Pancreas (tissue), 10 donors: ENCODE measurements around the gene NGB. TPM values are rescaled to one million over a fixed set of nuclear protein-coding genes. Genes with fewer than 3 reads are reported as not detected.

Experiments
- ATAC-seq, 4 donors: fragments of 200-7000 bp; cut with Tn5 transposase; one replicate each; pipeline versions ENCODE4 v1.8.0 to v1.9.1; 2020; ENCODE audit warnings: mild to moderate bottlenecking in 4 of 4, moderate library complexity in 4 of 4
- DNase-seq, 6 donors: peaks; one replicate each; pipeline ENCODE4 v3.0.0-alpha.2; 2020
- FAIRE-seq: peaks from 2 replicates; lab custom pipeline; 2012; peaks lifted over from hg19 to GRCh38; lab: Jason Lieb, UNC
- H3K27ac ChIP-seq, 4 donors: fragments of 200-600 bp; sonication (generic); 1 replicate in 3 of 4; 2 replicates in 1 of 4; pipeline versions ENCODE4 v1.5.0 to v1.8.0; 2020
- H3K27me3 ChIP-seq, 4 donors: fragments of 200-600 bp; one replicate each; pipeline ENCODE4 v1.8.0; 2021
- H3K36me3 ChIP-seq, 3 donors: fragments of 200-600 bp; sonication (generic) in 1 of 3; one replicate each; pipeline versions ENCODE4 v1.5.0 to v1.8.0; 2020 to 2021
- H3K4me1 ChIP-seq, 3 donors: fragments of 200-600 bp; one replicate each; pipeline ENCODE4 v1.8.0; 2021
- H3K4me3 ChIP-seq, 4 donors: fragments of 200-600 bp; sonication (generic) in 2 of 4; one replicate each; pipeline versions ENCODE4 v1.5.0 to v1.8.0; 2020 to 2021
- H3K9me3 ChIP-seq, 4 donors: fragments of 200-600 bp; one replicate each; pipeline ENCODE4 v1.8.0; 2021
- CTCF ChIP-seq, 4 donors: fragments of 200-600 bp; sonication (generic) in 3 of 4; IDR thresholded peaks; one replicate each; pipeline versions ENCODE4 v1.5.0 to v1.8.0; 2021; ENCODE audit warnings: antibody characterized with exemption in 4 of 4
- WGBS, 2 donors: extraction: QIAGEN DNeasy Blood & Tissue Kit; methylation state at CpG; one replicate each; pipeline ENCODE4 v1.1.7; 2013; 5-methylcytosine and 5-hydroxymethylcytosine counted together
- intact Hi-C, 3 donors: fragments of 100-400 bp; cut with DNase I; formaldehyde crosslinking; loops; one replicate each; pipeline versions ENCODE4 v1.11.1 to v1.14.2; 2022
- polyA plus RNA-seq, 2 donors: library from polyadenylated mRNA; stranded (reverse); fragments of 200-250 nt; gene quantifications; one replicate each; pipeline ENCODE4 v1.2.3, GENCODE V29; 2013
- total RNA-seq, 6 donors: library from RNA; stranded (reverse); fragmentation: NEBNext Ultra II Directional in 4 of 6; extraction: Animal tissue kit (Norgen Biotek cat#: 25700) in 4 of 6; gene quantifications; one replicate each; pipeline versions ENCODE4 v1.2.1 to v1.2.4, GENCODE V29; 2021 to 2023
- donor health status: healthy with polysubstance abuse.
- donor health status: DM: no; HTN: no; CAD: no; lungs with moderate emphysema.
- donor health status: DM: no; HTN: no; CAD: no.
- donor health status: control.
- donor health status: control.
- donor health status: Bipolar disorder and iron deficiency.
- donor health status: DM: yes; HTN: yes; CAD: no.
- donor health status: DM: no; HTN: no; CAD: no.
- donor health status: DM: no; HTN: no; CAD: no.
- donor health status: DM: yes; HTN: yes; CAD: no.

NGB gene
- total and polyA plus RNA-seq, 8 donors = 0.13 to 3.4 (median 0.37) TPM; not detected in 3

DNA sequence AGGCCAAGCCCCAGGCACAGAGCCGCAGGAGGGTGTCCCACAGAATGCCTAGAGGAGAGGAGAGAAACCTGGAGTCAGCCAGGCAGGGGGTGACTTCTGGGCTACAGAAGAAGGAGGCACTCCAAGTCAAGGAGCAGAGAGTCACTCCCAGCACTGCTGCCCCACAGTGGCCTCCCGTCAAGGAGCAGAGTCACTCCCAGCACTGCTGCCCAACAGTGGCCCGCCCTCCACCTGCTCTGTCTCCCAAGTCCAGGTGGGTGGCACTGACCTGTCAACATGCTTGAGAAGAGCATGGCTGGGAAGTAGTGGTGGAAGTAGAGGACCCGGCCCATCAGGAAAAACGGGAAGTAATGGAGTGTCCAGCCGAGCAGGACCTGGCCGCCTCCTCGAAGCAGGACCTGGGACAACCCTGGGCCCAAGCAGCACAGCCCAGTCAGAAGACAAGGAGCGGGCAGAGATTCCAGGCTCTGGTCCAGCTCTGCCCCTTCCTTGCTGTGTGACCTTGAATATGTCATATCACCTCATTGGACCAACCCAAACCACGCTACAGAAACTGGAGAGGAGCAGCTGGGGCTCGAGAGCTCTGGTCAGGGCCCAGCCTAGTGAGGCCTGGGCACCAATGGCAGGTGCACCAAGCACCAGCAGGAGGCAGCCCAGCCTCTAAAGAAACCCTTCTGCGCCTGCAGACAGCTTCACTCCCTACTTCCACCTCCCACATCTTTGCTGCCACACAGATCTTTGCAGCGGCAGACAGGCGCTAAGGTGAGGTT, 7.6 kb upstream of the NGB start:
- ATAC-seq (no peak), DNase-seq (peak in 1 of 6 donors; percentile 39), FAIRE-seq (no peak)
- H3K4me3 ChIP-seq = no peak overlapping the region
- H3K27ac ChIP-seq = no peak overlapping the region
- intact Hi-C loops = no loop called here
- no peak for TF ChIP-seq CTCF (IDR thresholded peaks at IDR 0.05)
- no peaks in the 10 kb centered on the region for H3K4me1 ChIP-seq
- no peaks in the 10 kb centered on the region for H3K9me3 ChIP-seq
- H3K27me3 ChIP-seq = no peaks in the 10 kb centered on the region
- WGBS, 2 donors = 69 to 85% methylated on average over 14 of the region's 14 CpGs
- peaks cover 0 to 26% (median 0%) of the 10 kb centered on the region in 3 donors for H3K36me3 ChIP-seq

GRCh38 chr14:77276959-77277358, 6.0 kb upstream of the NGB start:
- DNase-seq = peak in 1 of 6 donors; percentile 30
- H3K9me3 ChIP-seq = no peaks in the 10 kb centered on the region
- no peaks in the 10 kb centered on the region for H3K4me1 ChIP-seq
- FAIRE-seq = no peak
- H3K36me3 ChIP-seq = peaks cover 0 to 19% (median 0%) of the 10 kb centered on the region in 3 donors
- intact Hi-C loops = no loop called here
- peaks cover 0 to 2% (median 0%) of the 10 kb centered on the region in 4 donors for H3K27me3 ChIP-seq
- WGBS, 2 donors = 94 to 95% methylated on average over 12 of the region's 12 CpGs
- TF ChIP-seq CTCF (IDR thresholded peaks at IDR 0.05) = no peak
- H3K27ac ChIP-seq = no peak overlapping the region
- H3K4me3 ChIP-seq = no peak overlapping the region
- ATAC-seq = no peak

GRCh38 chr14:77276295-77276935, 5.4 kb upstream of the NGB start:
- Histone ChIP-seq H3K4me1 (no peaks in the 10 kb centered on the region), H3K36me3 (peaks cover 0 to 13% (median 0%) of the 10 kb centered on the region in 3 donors), H3K9me3 (no peaks in the 10 kb centered on the region), H3K4me3 (no peak overlapping the region), H3K27me3 (peaks cover 0 to 3% (median 0%) of the 10 kb centered on the region in 4 donors), H3K27ac (no peak overlapping the region)
- FAIRE-seq (no peak), DNase-seq (peak in 1 of 6 donors; percentile 29), ATAC-seq (no peak)
- no peak for TF ChIP-seq CTCF (IDR thresholded peaks at IDR 0.05)
- intact Hi-C loops = no loop called here
- WGBS, 2 donors = 78 to 86% methylated on average over 14 to 15 of the region's 15 CpGs

DNA sequence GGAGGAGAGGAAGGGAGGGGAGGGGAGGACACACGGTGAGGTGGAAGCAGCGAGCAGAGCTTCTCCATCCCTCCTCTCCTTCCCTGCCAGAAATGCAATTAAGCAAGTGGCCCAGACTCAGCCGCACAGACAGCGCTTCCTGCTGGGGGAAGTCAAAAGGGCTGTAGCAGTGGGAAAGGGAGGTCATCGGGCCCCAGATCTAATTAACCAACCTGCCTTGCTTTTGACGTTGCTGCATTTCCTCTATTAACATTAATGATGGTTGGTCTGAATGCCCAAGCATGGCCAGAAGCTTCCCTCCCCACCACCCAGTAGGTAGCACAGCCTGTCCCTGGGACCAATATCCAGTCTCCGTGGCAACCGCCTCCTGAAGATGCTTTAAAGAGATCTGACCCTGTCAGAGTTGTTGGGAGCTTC, 4.6 kb upstream of the NGB start:
- H3K36me3 ChIP-seq = peaks cover 0 to 13% (median 0%) of the 10 kb centered on the region in 3 donors
- H3K4me3 ChIP-seq = no peak overlapping the region
- no peak for TF ChIP-seq CTCF (IDR thresholded peaks at IDR 0.05)
- no peaks in the 10 kb centered on the region for H3K9me3 ChIP-seq
- intact Hi-C loops = no loop called here
- ATAC-seq (no peak), FAIRE-seq (no peak), DNase-seq (no peak)
- no peak overlapping the region for H3K27ac ChIP-seq
- 66 to 74% methylated on average over 8 of the region's 8 CpGs for WGBS, 2 donors
- H3K4me1 ChIP-seq = peaks cover 0 to 7% (median 0%) of the 10 kb centered on the region in 3 donors
- H3K27me3 ChIP-seq = peaks cover 0 to 3% (median 0%) of the 10 kb centered on the region in 4 donors
